H4 (cell line): Measurements from ENCODE around the gene ACTL8. TPM values are rescaled to one million over a fixed set of nuclear protein-coding genes. Genes with fewer than 3 reads are reported as not detected.

Source experiments
- DNase-seq: peaks from one replicate; pipeline ENCODE4 v3.0.0-alpha.2; 2015; ENCODE audit warnings: low spot score
- total RNA-seq: library from RNA; depleted of rRNA; stranded (reverse); fragments of >200 nt; shearing (Covaris generic); gene quantifications from 2 replicates; pipeline ENCODE4 v1.2.3, GENCODE V29; 2014; rRNA removed

The ACTL8 gene
- total RNA-seq = 0.06 and 0.70 TPM in 2 replicates

GRCh38 chr1:17755120-17755519 is at the start of gene ACTL8:
ACTL8 (plus strand) TSS chr1:17755333; CDS start chr1:17823009, 67,676 bp downstream.
- no peak for DNase-seq

- DNase-seq = no peak
Observed at GRCh38 chr1:17706445-17706844, 48.7 kb upstream of the ACTL8 start.

GRCh38 chr1:17709981-17710380 is 45.2 kb upstream of the ACTL8 start:
- no peak for DNase-seq

- no peak for DNase-seq
Observed at GRCh38 chr1:17710889-17711576, 44.1 kb upstream of the ACTL8 start.

- no peak for DNase-seq
Observed at GRCh38 chr1:17711577-17711910, 43.6 kb upstream of the ACTL8 start.

- no peak for DNase-seq
Observed at GRCh38 chr1:17711941-17712340, 43.2 kb upstream of the ACTL8 start.

GRCh38 chr1:17713993-17714392 is 41.1 kb upstream of the ACTL8 start:
- no peak for DNase-seq

- DNase-seq = no peak
Observed at GRCh38 chr1:17717594-17718535, 37.3 kb upstream of the ACTL8 start.

- no peak for DNase-seq
Observed at GRCh38 chr1:17719874-17720273, 35.3 kb upstream of the ACTL8 start.

- DNase-seq = no peak
Observed at GRCh38 chr1:17721444-17721843, 33.7 kb upstream of the ACTL8 start.

GRCh38 chr1:17723684-17724083 is 31.4 kb upstream of the ACTL8 start:
- DNase-seq = no peak

- DNase-seq = no peak
Observed at GRCh38 chr1:17724150-17724549, 31.0 kb upstream of the ACTL8 start.

GRCh38 chr1:17725084-17725719 is 29.9 kb upstream of the ACTL8 start:
- no peak for DNase-seq

GRCh38 chr1:17725811-17726582 is 29.1 kb upstream of the ACTL8 start:
- no peak for DNase-seq

- DNase-seq = no peak
Observed at GRCh38 chr1:17728123-17728712, 26.9 kb upstream of the ACTL8 start.

GRCh38 chr1:17729248-17729647 is 25.9 kb upstream of the ACTL8 start:
- no peak for DNase-seq

GRCh38 chr1:17729909-17730308 is 25.2 kb upstream of the ACTL8 start:
- DNase-seq = no peak

- DNase-seq = no peak
Observed at GRCh38 chr1:17731460-17731859, 23.7 kb upstream of the ACTL8 start.

GRCh38 chr1:17732475-17732874 is 22.7 kb upstream of the ACTL8 start:
- DNase-seq = no peak

- no peak for DNase-seq
Observed at GRCh38 chr1:17733661-17734060, 21.5 kb upstream of the ACTL8 start.

GRCh38 chr1:17734609-17735008 is 20.5 kb upstream of the ACTL8 start:
- DNase-seq = no peak
